Measurements from ENCODE around the gene DNAJC22.
A peak's percentile ranks its signal among the peaks of the same experiment; 100 is the strongest.

The DNAJC22 gene

GRCh38 chr12:49345051-49345824 is 1.4 kb upstream of the DNAJC22 start:
- peak; percentile 88 for DNase-seq

GRCh38 chr12:49345825-49346658 is 646 bp upstream of the DNAJC22 start:
- DNase-seq, result peak; percentile 87

GRCh38 chr12:49347311-49348193 is 864 bp downstream of the DNAJC22 start:
- peak; percentile 95 for DNase-seq

GRCh38 chr12:49348781-49349180 is 2.1 kb downstream of the DNAJC22 start:
- no peak for DNase-seq

- DNase-seq, result no peak
Measured at GRCh38 chr12:49349266-49349665, 2.6 kb downstream of the DNAJC22 start.

GRCh38 chr12:49352351-49352750 is 5.7 kb downstream of the DNAJC22 start:
- no peak for DNase-seq

GRCh38 chr12:49355913-49356312 is 9.2 kb downstream of the DNAJC22 start:
- no peak for DNase-seq

GRCh38 chr12:49357103-49357678 is 10.5 kb downstream of the DNAJC22 start:
- DNase-seq, result peak; percentile 64

- peak; percentile 82 for DNase-seq
Measured at GRCh38 chr12:49358483-49359141, 11.9 kb downstream of the DNAJC22 start.

- no peak for DNase-seq
Measured at GRCh38 chr12:49359671-49360070, 13.0 kb downstream of the DNAJC22 start.

GRCh38 chr12:49362077-49362476 is 15.4 kb downstream of the DNAJC22 start:
- DNase-seq, result no peak

- no peak for DNase-seq
Measured at GRCh38 chr12:49364989-49365388, 18.3 kb downstream of the DNAJC22 start.

GRCh38 chr12:49365542-49365941 is 18.9 kb downstream of the DNAJC22 start:
- no peak for DNase-seq

GRCh38 chr12:49366096-49366651 is 19.5 kb downstream of the DNAJC22 start:
- DNase-seq, result peak; percentile 82

- peak; percentile 99 for DNase-seq
Measured at GRCh38 chr12:49366652-49367380, 20.1 kb downstream of the DNAJC22 start.

GRCh38 chr12:49367381-49368239 is 20.9 kb downstream of the DNAJC22 start, which contains the start of gene SPATS2:
SPATS2 (plus strand) TSS chr12:49367462; CDS start chr12:49461013, 93,551 bp downstream.
- DNase-seq, result peak; percentile 90

GRCh38 chr12:49368240-49368600 is 21.5 kb downstream of the DNAJC22 start:
- peak; percentile 49 for DNase-seq

GRCh38 chr12:49369411-49370145 is 22.9 kb downstream of the DNAJC22 start:
- peak; percentile 84 for DNase-seq

GRCh38 chr12:49370539-49370938 is 23.9 kb downstream of the DNAJC22 start:
- no peak for DNase-seq

Measured in NCI-H69 (cell line).